ENCODE measurements around the gene PDZRN4. TPM values are rescaled to one million over a fixed set of nuclear protein-coding genes. Genes with fewer than 3 reads are reported as not detected.

PDZRN4 gene
- total RNA-seq, 4 donors from 2014 or later, result 43.9 to 75.2 (median 50.6) TPM

- Histone ChIP-seq H3K4me3 (no peak overlapping the region), H3K9me3 (no peaks in the 10 kb centered on the region), H3K27ac (replicated peaks in 1 of 4) (no peak overlapping the region), H3K36me3 (no peaks in the 10 kb centered on the region), H3K27me3 (no peaks in the 10 kb centered on the region), H3K4me1 (peaks cover 0 to 21% (median 10%) of the 10 kb centered on the region in 4 donors)
- no peak for TF ChIP-seq POLR2AphosphoS5 (IDR thresholded peaks at IDR 0.05)
- no peak for TF ChIP-seq POLR2A (IDR thresholded peaks at IDR 0.05; ENCODE audit: low read depth)
- TF ChIP-seq CTCF (IDR thresholded peaks at IDR 0.05), result no peak
- no peak for TF ChIP-seq EP300 (IDR thresholded peaks at IDR 0.05)
- intact Hi-C loops (cut with DNase I), result no loop called here
- DNase-seq (ENCODE audit: extremely low spot score), result no peak
- WGBS, result 94% methylated on average over 1 of the region's 1 CpG
Measured at GRCh38 chr12:41230756-41231155, 42.6 kb downstream of the PDZRN4 start.

GRCh38 chr12:41234692-41235091, 46.6 kb downstream of the PDZRN4 start:
- TF ChIP-seq POLR2A (IDR thresholded peaks at IDR 0.05; ENCODE audit: low read depth), result no peak
- no peak for TF ChIP-seq EP300 (IDR thresholded peaks at IDR 0.05)
- TF ChIP-seq CTCF (IDR thresholded peaks at IDR 0.05), result no peak
- no peak for TF ChIP-seq POLR2AphosphoS5 (IDR thresholded peaks at IDR 0.05)
- WGBS, result 77% methylated on average over 4 of the region's 4 CpGs
- Histone ChIP-seq H3K9me3 (no peaks in the 10 kb centered on the region), H3K4me1 (peaks cover 0 to 5% (median 2%) of the 10 kb centered on the region in 4 donors), H3K27ac (replicated peaks in 1 of 4) (no peak overlapping the region), H3K36me3 (no peaks in the 10 kb centered on the region), H3K27me3 (no peaks in the 10 kb centered on the region), H3K4me3 (no peak overlapping the region)
- DNase-seq (ENCODE audit: extremely low spot score), result no peak
- intact Hi-C loops (cut with DNase I), result no loop called here

GRCh38 chr12:41242603-41243002, 54.5 kb downstream of the PDZRN4 start:
- WGBS, result 10% methylated on average over 2 of the region's 2 CpGs

GRCh38 chr12:41248391-41248790, 60.3 kb downstream of the PDZRN4 start:
- Histone ChIP-seq H3K4me1 (peaks cover 0 to 7% (median 3%) of the 10 kb centered on the region in 4 donors), H3K36me3 (no peaks in the 10 kb centered on the region), H3K27ac (replicated peaks in 1 of 4) (no peak overlapping the region), H3K9me3 (no peaks in the 10 kb centered on the region), H3K4me3 (no peak overlapping the region), H3K27me3 (no peaks in the 10 kb centered on the region)
- WGBS, result 76% methylated on average over 2 of the region's 2 CpGs
- no peak for DNase-seq (ENCODE audit: extremely low spot score)
- intact Hi-C loops (cut with DNase I), result no loop called here
- TF ChIP-seq EP300 (IDR thresholded peaks at IDR 0.05) (no peak), POLR2A (IDR thresholded peaks at IDR 0.05; ENCODE audit: low read depth) (no peak), CTCF (IDR thresholded peaks at IDR 0.05) (no peak), POLR2AphosphoS5 (IDR thresholded peaks at IDR 0.05) (no peak)

More at GRCh38 chr12:41242603-41243002, 54.5 kb downstream of the PDZRN4 start:
- no peak overlapping the region for H3K27ac ChIP-seq (replicated peaks in 1 of 4)
- TF ChIP-seq EP300 (IDR thresholded peaks at IDR 0.05), result no peak
- TF ChIP-seq POLR2AphosphoS5 (IDR thresholded peaks at IDR 0.05), result no peak
- no peak for TF ChIP-seq POLR2A (IDR thresholded peaks at IDR 0.05; ENCODE audit: low read depth)
- no peak for TF ChIP-seq CTCF (IDR thresholded peaks at IDR 0.05)
- no peaks in the 10 kb centered on the region for H3K9me3 ChIP-seq
- intact Hi-C loops (cut with DNase I), result no loop called here
- H3K27me3 ChIP-seq, result no peaks in the 10 kb centered on the region
- H3K36me3 ChIP-seq, result no peaks in the 10 kb centered on the region
- no peak overlapping the region for H3K4me3 ChIP-seq
- peaks cover 0 to 21% (median 14%) of the 10 kb centered on the region in 4 donors for H3K4me1 ChIP-seq
- no peak for DNase-seq (ENCODE audit: extremely low spot score)

- no peaks in the 10 kb centered on the region for H3K9me3 ChIP-seq
- DNase-seq (ENCODE audit: extremely low spot score), result no peak
- H3K27me3 ChIP-seq, result no peaks in the 10 kb centered on the region
- WGBS, result 65% methylated on average over 2 of the region's 2 CpGs
- H3K27ac ChIP-seq (replicated peaks in 1 of 4), result no peak overlapping the region
- intact Hi-C loops (cut with DNase I), result no loop called here
- H3K4me1 ChIP-seq, result peaks cover 0 to 7% (median 3%) of the 10 kb centered on the region in 4 donors
- no peak overlapping the region for H3K4me3 ChIP-seq
- no peaks in the 10 kb centered on the region for H3K36me3 ChIP-seq
- no peak for TF ChIP-seq POLR2A (IDR thresholded peaks at IDR 0.05; ENCODE audit: low read depth)
- no peak for TF ChIP-seq EP300 (IDR thresholded peaks at IDR 0.05)
- TF ChIP-seq POLR2AphosphoS5 (IDR thresholded peaks at IDR 0.05), result no peak
- no peak for TF ChIP-seq CTCF (IDR thresholded peaks at IDR 0.05)
Measured at GRCh38 chr12:41250748-41251147, 62.6 kb downstream of the PDZRN4 start.

All from esophagus muscularis mucosa (tissue), 4 donors.